Measurements from ENCODE around the gene ARHGEF40.
A peak's percentile ranks its signal among the peaks of the same experiment; 100 is the strongest.

ARHGEF40 gene

DNA sequence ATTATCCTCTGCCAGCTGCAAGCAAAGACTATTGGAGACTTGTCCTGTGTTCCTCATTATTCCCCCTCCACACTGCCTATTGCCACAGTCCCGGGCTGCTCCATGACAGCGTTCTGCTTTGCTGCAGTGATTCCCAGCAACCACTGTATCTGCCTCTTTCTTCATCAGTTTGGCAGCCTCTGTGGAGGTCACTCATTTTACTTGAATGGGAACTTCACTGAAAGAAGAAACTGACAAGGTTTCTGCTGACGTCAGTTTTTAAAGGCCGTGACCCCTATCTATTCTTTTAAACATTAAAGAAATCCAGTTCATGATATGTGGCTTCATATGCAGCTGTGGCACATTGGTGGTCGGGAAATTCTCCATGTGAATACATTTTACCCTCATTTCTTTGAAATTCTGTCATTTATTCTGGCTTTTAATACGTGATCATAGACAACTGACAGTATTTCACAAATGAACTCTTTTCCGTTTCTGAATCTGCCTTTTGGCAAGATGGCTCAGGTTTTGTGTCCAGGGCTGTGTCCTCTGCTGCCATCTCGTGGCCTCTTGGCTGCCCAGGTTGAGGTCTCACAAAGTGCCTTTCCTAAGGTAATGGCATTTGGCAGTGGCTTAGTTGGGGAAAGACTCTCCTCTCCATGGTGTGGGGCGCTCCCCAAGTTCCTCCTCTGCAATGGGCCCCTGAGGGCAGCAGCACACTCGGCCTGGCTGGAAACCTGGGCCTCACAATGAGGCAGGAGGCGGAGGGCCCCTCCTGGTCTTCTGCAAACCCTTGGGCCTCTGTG lies 36.6 kb downstream of the ARHGEF40 start:
- Histone ChIP-seq H3F3A (ENCODE audit: control insufficient read depth, insufficient read depth) (0 out of 2 replicates have a peak, but pooled peaks cover 2% of the 10 kb centered on the region), H3K9me2 (replicated peaks; ENCODE audit: control insufficient read depth, low read length) (no peaks in the 10 kb centered on the region), H3K4me3 (ENCODE audit: low read length) (no peak overlapping the region), H3K79me2 (ENCODE audit: control insufficient read depth, low read length) (peaks cover 16% of the 10 kb centered on the region), H4K20me1 (ENCODE audit: control insufficient read depth, insufficient read depth, low read depth, low read length) (no peaks in the 10 kb centered on the region), H3K4me2 (ENCODE audit: low read length) (peak overlapping the region; percentile 26; the same call in 1 of the 2 replicates), H3K9me3 (ENCODE audit: control insufficient read depth, insufficient read depth, low read length) (no peaks in the 10 kb centered on the region), H3K36me3 (ENCODE audit: control insufficient read depth, low read length) (peaks cover 5% of the 10 kb centered on the region), H3K4me1 (ENCODE audit: control insufficient read depth, low read length) (peaks cover 38% of the 10 kb centered on the region), H3K27ac (ENCODE audit: low read depth, low read length) (no peak overlapping the region), H3K27me3 (ENCODE audit: control insufficient read depth, low read length) (no peaks in the 10 kb centered on the region)
- no peak for TF ChIP-seq EZH2phosphoT487 (IDR thresholded peaks at IDR 0.05; ENCODE audit: borderline replicate concordance, low read length)
- peak; percentile 86 for TF ChIP-seq CTCF (IDR thresholded peaks at IDR 0.05; ENCODE audit: low read depth, low read length, poor library complexity, severe bottlenecking)

- H3F3A ChIP-seq (ENCODE audit: control insufficient read depth, insufficient read depth): 0 out of 2 replicates have a peak, but pooled peaks cover 2% of the 10 kb centered on the region
- H3K79me2 ChIP-seq (ENCODE audit: control insufficient read depth, low read length): peaks cover 16% of the 10 kb centered on the region
- H3K4me3 ChIP-seq (ENCODE audit: low read length): no peak overlapping the region
- H3K9me3 ChIP-seq (ENCODE audit: control insufficient read depth, insufficient read depth, low read length): no peaks in the 10 kb centered on the region
- peaks cover 33% of the 10 kb centered on the region for H3K4me1 ChIP-seq (ENCODE audit: control insufficient read depth, low read length)
- H3K27ac ChIP-seq (ENCODE audit: low read depth, low read length): no peak overlapping the region
- no peak overlapping the region for H3K4me2 ChIP-seq (ENCODE audit: low read length)
- peaks cover 5% of the 10 kb centered on the region for H3K36me3 ChIP-seq (ENCODE audit: control insufficient read depth, low read length)
- H3K9me2 ChIP-seq (replicated peaks; ENCODE audit: control insufficient read depth, low read length): no peaks in the 10 kb centered on the region
- H4K20me1 ChIP-seq (ENCODE audit: control insufficient read depth, insufficient read depth, low read depth, low read length): no peaks in the 10 kb centered on the region
- no peaks in the 10 kb centered on the region for H3K27me3 ChIP-seq (ENCODE audit: control insufficient read depth, low read length)
- TF ChIP-seq EZH2phosphoT487 (IDR thresholded peaks at IDR 0.05; ENCODE audit: borderline replicate concordance, low read length) (no peak), CTCF (IDR thresholded peaks at IDR 0.05; ENCODE audit: low read depth, low read length, poor library complexity, severe bottlenecking) (peak; percentile 17)
Measured at GRCh38 chr14:21107283-21107800, 37.2 kb downstream of the ARHGEF40 start.

DNA sequence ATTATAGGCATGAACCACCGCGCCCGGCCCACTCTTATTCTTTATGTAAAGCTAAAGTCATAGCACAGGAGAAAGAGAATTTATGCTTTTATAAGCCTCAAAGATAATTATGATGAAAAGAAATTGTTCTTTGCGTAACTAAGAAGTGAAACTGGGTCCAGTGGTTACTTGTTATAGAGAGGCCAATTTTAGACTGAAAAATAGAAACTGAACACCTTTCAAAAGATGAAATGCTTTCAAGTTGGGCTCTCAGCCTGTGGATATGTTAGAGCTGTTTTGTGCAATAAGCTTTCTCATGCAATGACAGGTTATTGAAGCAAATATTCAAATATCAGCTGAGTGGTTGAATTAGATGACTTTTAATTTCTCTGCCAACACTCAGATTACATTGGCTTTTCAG lies 38.7 kb downstream of the ARHGEF40 start:
- H3K4me1 ChIP-seq (ENCODE audit: control insufficient read depth, low read length): peaks cover 23% of the 10 kb centered on the region
- 0 out of 2 replicates have a peak, but pooled peaks cover 2% of the 10 kb centered on the region for H3F3A ChIP-seq (ENCODE audit: control insufficient read depth, insufficient read depth)
- TF ChIP-seq EZH2phosphoT487 (IDR thresholded peaks at IDR 0.05; ENCODE audit: borderline replicate concordance, low read length) (no peak), CTCF (IDR thresholded peaks at IDR 0.05; ENCODE audit: low read depth, low read length, poor library complexity, severe bottlenecking) (no peak)
- H4K20me1 ChIP-seq (ENCODE audit: control insufficient read depth, insufficient read depth, low read depth, low read length): no peaks in the 10 kb centered on the region
- H3K4me2 ChIP-seq (ENCODE audit: low read length): peak overlapping the region; percentile 12; the same call in 1 of the 2 replicates
- no peaks in the 10 kb centered on the region for H3K9me3 ChIP-seq (ENCODE audit: control insufficient read depth, insufficient read depth, low read length)
- no peak overlapping the region for H3K27ac ChIP-seq (ENCODE audit: low read depth, low read length)
- H3K36me3 ChIP-seq (ENCODE audit: control insufficient read depth, low read length): peaks cover 5% of the 10 kb centered on the region
- H3K79me2 ChIP-seq (ENCODE audit: control insufficient read depth, low read length): peaks cover 9% of the 10 kb centered on the region
- no peak overlapping the region for H3K4me3 ChIP-seq (ENCODE audit: low read length)
- H3K9me2 ChIP-seq (replicated peaks; ENCODE audit: control insufficient read depth, low read length): no peaks in the 10 kb centered on the region
- H3K27me3 ChIP-seq (ENCODE audit: control insufficient read depth, low read length): no peaks in the 10 kb centered on the region
